Aorta (tissue), 5 donors: ENCODE results near the gene CRIP3. TPM values are rescaled to one million over a fixed set of nuclear protein-coding genes. Genes with fewer than 3 reads are reported as not detected.

ENCODE experiments used
- ATAC-seq: fragments of 200-7000 bp; cut with Tn5 transposase; one replicate; pipeline ENCODE4 v1.9.1; 2022; ENCODE audit warnings: moderate library complexity; ENCODE audit not compliant: low FRiP score
- DNase-seq, 2 donors: peaks; one replicate each; pipeline ENCODE4 v3.0.0-alpha.2; 2020
- H3K27ac ChIP-seq, 2 donors: one replicate each; pipeline ENCODE4 v1.5.1; 2013; ENCODE audit warnings: low read length in 2 of 2, mild to moderate bottlenecking in 2 of 2, moderate library complexity in 2 of 2, control low read depth in 1 of 2, inconsistent platforms in 1 of 2, low read depth in 1 of 2
- H3K27me3 ChIP-seq, 2 donors: one replicate each; pipeline ENCODE4 v1.6.1; 2013; ENCODE audit warnings: control low read depth in 1 of 2, low read length in 1 of 2, mild to moderate bottlenecking in 1 of 2, moderate library complexity in 1 of 2; ENCODE audit not compliant: insufficient read depth in 2 of 2, control insufficient read depth in 1 of 2
- H3K36me3 ChIP-seq, 2 donors: one replicate each; pipeline ENCODE4 v1.6.1; 2013; ENCODE audit warnings: control low read depth in 1 of 2, low read length in 1 of 2, mild to moderate bottlenecking in 1 of 2; ENCODE audit not compliant: insufficient read depth in 2 of 2, control insufficient read depth in 1 of 2
- H3K4me1 ChIP-seq, 2 donors: one replicate each; pipeline ENCODE4 v1.6.1; 2013; ENCODE audit warnings: low read length in 2 of 2, control low read depth in 1 of 2, mild to moderate bottlenecking in 1 of 2, moderate library complexity in 1 of 2; ENCODE audit not compliant: insufficient read depth in 2 of 2, control insufficient read depth in 1 of 2
- H3K4me3 ChIP-seq, 2 donors: one replicate each; pipeline ENCODE4 v1.5.1; 2013; ENCODE audit warnings: low read length in 2 of 2, control low read depth in 1 of 2, mild to moderate bottlenecking in 1 of 2
- H3K9me3 ChIP-seq: one replicate; pipeline ENCODE4 v1.6.1; 2013; ENCODE audit warnings: mild to moderate bottlenecking, low read length; ENCODE audit not compliant: control insufficient read depth
- WGBS, 2 donors: extraction: QIAGEN DNeasy Blood & Tissue Kit; methylation state at CpG; one replicate each; pipeline ENCODE4 v1.1.7; 2013; 5-methylcytosine and 5-hydroxymethylcytosine counted together
- intact Hi-C, 2 donors: fragments of 100-400 bp; cut with DNase I; formaldehyde crosslinking; loops; one replicate each; pipeline versions ENCODE4 v1.14.2 to v1.15.0; 2022
- polyA plus RNA-seq, 2 donors: library from polyadenylated mRNA; stranded (reverse); fragments of 200-250 nt; gene quantifications; one replicate each; pipeline ENCODE4 v1.2.3, GENCODE V29; 2013
- total RNA-seq, 2 donors: library from RNA; stranded (reverse); fragmentation: NEBNext Ultra II Directional; extraction: Animal tissue kit (Norgen Biotek cat#: 25700); gene quantifications; one replicate each; pipeline ENCODE4 v1.2.1, GENCODE V29; 2021
- donor health status: healthy with polysubstance abuse.
- donor health status: Bipolar disorder and iron deficiency.
- donor health status: DM: no; HTN: no; CAD: no.
- donor health status: DM: no; HTN: no; CAD: no.
- donor health status: DM: yes; HTN: yes; CAD: no.

Gene CRIP3
- total and polyA plus RNA-seq, 4 donors: 0.65 to 2.2 (median 1.8) TPM; not detected in 1

DNA sequence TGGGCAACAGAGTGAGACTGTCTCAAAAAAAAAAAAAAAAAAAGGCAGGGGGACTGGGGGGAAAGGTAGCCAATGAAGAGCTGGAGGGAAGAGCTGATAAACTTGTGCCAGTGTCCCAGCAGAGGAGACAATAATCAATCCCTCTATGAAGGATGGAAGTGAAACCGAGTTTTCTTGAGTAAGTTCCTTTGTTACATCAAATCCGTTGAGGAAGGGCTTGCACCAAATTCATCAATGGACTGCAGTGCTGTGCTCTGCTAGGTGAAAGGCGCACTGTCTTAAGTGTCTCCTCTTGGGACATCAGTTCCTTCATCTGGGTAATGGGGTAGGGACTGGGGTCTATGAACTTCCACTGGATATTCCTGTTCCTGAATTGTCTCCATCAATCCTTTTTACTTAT, 3.0 kb upstream of the CRIP3 start:
- no peak overlapping the region for H3K4me3 ChIP-seq
- no peaks in the 10 kb centered on the region for H3K36me3 ChIP-seq
- DNase-seq (no peak), ATAC-seq (no peak)
- no peaks in the 10 kb centered on the region for H3K9me3 ChIP-seq
- WGBS, 2 donors: 85 to 89% methylated on average over 3 of the region's 3 CpGs
- H3K4me1 ChIP-seq: no peaks in the 10 kb centered on the region
- H3K27ac ChIP-seq: no peak overlapping the region
- peaks cover 0 to 2% of the 10 kb centered on the region in 2 donors for H3K27me3 ChIP-seq
- intact Hi-C loops: no loop called here

DNA sequence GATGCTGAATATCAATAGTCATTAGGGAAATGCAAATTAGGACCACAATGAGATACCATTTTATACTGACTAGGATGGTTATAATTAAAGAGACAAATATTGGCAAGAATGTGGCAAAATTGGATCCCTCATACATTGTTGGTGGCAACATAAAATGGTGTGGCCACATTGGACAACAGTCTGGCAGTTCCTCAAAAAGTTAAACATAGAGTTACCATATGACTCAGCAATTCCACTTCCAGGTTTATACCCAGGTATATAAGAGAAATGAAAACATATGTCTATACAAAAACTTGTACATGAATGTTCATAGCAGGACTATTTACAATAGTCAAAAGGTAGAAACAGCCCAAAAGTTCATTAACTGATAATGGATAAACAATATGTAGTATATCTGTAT, 2.0 kb upstream of the CRIP3 start:
- Histone ChIP-seq H3K27me3 (peaks cover 0 to 2% of the 10 kb centered on the region in 2 donors), H3K4me3 (no peak overlapping the region), H3K4me1 (no peaks in the 10 kb centered on the region), H3K9me3 (no peaks in the 10 kb centered on the region), H3K27ac (no peak overlapping the region), H3K36me3 (no peaks in the 10 kb centered on the region)
- intact Hi-C loops: no loop called here
- ATAC-seq: no peak
- no peak for DNase-seq

DNA sequence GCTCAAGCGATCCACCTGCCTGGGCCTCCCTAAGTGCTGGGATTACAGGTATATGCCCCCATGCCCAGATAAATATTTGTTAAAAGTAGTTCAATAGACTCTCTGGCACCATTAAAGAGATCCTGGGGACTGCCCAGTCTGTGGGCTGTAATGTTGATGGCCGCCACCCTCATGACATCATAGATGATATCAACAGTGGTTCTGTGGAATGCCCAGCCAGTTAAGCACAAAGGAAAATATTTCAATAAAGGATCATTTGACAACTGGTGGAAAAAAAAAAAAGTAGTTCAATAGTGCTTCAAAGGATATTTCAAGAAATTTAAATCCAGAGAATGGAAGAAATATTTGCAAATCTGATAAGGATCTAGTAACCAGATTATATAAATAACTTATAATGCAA, 1.5 kb upstream of the CRIP3 start:
- Histone ChIP-seq H3K27ac (no peak overlapping the region), H3K4me3 (no peak overlapping the region), H3K27me3 (peaks cover 0 to 2% of the 10 kb centered on the region in 2 donors), H3K36me3 (no peaks in the 10 kb centered on the region), H3K9me3 (no peaks in the 10 kb centered on the region), H3K4me1 (no peaks in the 10 kb centered on the region)
- DNase-seq (no peak), ATAC-seq (no peak)
- 99 to 100% methylated on average over 2 of the region's 2 CpGs for WGBS, 2 donors
- intact Hi-C loops: no loop called here

DNA sequence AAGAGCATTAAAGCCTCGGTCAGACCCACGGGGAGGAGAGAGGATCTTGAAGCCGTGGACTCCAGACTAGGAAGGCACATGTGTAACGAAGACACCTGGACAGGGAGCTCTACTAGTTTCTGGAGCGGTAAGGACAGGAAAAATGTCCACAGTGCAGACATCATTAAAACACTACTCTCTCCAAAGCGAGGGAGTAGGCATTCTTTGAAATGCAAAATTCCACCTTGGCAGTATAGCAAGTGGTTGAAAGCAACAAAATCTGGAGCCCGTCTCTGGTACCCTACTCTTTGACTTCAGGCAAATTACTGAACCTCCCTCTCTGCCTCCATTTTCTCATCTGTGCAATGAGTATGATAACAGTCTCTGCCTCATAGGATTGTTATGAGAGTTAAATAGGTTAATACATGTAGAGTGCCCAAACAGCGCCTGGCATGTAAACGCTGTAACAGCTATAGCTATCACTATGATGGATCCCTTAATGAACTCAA, 408 bp upstream of the CRIP3 start:
- DNase-seq (no peak), ATAC-seq (no peak)
- no peaks in the 10 kb centered on the region for H3K9me3 ChIP-seq
- 36 to 37% methylated on average over 9 of the region's 9 CpGs for WGBS, 2 donors
- H3K4me1 ChIP-seq: no peaks in the 10 kb centered on the region
- H3K36me3 ChIP-seq: no peaks in the 10 kb centered on the region
- intact Hi-C loops: no loop called here
- H3K27me3 ChIP-seq: peaks cover 0 to 2% of the 10 kb centered on the region in 2 donors
- no peak overlapping the region for H3K27ac ChIP-seq
- no peak overlapping the region for H3K4me3 ChIP-seq

DNA sequence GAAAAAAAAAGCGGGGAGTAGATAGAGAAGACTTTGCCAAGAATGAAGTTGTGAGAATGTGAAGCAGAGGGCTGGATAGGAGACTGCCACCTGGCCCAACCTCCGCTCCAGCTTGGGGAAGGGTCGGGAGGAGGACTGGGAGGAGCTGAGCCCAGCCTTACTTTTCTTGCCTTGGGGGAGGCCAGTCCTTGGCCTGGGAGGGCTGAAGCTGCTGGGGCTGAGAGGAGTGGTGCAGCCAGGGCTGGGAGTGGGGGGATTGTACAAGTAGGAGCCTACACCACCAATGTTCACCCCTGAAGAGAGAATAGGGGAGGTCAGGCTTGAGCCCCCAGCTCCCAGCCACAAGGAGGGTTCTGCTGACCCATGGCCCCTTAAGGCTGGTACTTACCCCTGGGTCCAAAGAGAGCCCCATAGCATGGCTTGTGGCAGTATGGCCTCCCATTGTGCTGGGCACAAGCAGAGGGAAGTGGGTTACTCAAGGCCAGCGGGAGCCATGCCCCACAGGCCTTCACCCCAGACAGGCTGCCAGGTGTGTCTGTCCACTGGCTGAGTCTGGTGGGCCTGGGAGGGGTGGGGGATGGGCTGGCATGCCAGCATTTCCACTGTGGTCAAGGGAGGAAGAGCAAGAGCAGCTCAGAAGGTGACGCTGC, 1.1 kb downstream of the CRIP3 start:
- DNase-seq (peak in 1 of 2 donors; percentile 45), ATAC-seq (peak; percentile 39)
- Histone ChIP-seq H3K4me1 (no peaks in the 10 kb centered on the region), H3K9me3 (no peaks in the 10 kb centered on the region), H3K27me3 (peaks cover 0 to 2% of the 10 kb centered on the region in 2 donors), H3K36me3 (no peaks in the 10 kb centered on the region), H3K4me3 (no peak overlapping the region), H3K27ac (no peak overlapping the region)
- intact Hi-C loops: no loop called here
- WGBS, 2 donors: 88 to 90% methylated on average over 5 of the region's 5 CpGs

DNA sequence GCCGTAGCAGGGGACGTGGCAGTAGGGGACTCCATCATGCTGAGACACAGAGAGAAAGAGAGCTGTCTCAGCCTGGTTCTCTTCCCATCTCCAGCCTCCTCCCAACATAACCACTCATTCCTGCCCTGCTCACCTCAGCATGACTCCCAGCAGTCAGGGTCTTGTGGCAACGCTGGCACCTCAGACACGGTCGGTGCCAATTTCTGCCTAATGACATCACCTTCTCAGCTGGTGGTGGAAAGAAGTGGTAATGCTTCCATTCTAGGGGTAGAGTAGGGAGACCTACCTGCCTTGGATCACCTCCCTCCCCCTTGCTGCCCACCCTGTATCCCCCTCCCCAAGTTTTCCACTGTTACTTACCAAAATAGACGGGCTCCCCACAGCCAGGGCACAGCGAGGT, 2.5 kb downstream of the CRIP3 start:
- ATAC-seq (no peak), DNase-seq (no peak)
- intact Hi-C loops: no loop called here
- Histone ChIP-seq H3K36me3 (no peaks in the 10 kb centered on the region), H3K4me1 (no peaks in the 10 kb centered on the region), H3K9me3 (no peaks in the 10 kb centered on the region), H3K4me3 (no peak overlapping the region), H3K27ac (no peak overlapping the region), H3K27me3 (peaks cover 0 to 2% of the 10 kb centered on the region in 2 donors)
- WGBS, 2 donors: 81 to 83% methylated on average over 7 of the region's 7 CpGs

DNA sequence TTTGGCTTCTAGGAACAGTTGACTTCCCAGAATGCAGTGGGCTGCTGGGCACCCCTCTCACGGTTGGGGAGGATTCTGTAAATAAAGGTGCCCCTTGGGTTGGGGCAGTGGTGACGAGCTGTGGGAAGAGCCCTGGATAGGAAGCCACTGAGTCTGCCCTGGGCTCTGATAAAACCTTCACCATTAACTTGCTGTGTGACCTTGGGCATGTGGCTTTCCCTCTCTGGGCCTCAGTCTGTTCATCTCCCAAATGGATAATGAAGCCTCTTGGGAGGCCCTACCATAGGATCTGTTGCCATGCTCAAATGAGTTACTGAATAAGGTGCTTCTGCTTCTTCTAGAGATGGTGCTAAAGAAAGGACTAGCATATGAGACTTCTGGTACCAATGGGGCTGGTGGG, 3.7 kb downstream of the CRIP3 start:
- 81% methylated on average over 2 of the region's 2 CpGs for WGBS, 2 donors
- H3K27ac ChIP-seq: no peak overlapping the region
- peaks cover 0 to 2% of the 10 kb centered on the region in 2 donors for H3K27me3 ChIP-seq
- H3K9me3 ChIP-seq: no peaks in the 10 kb centered on the region
- H3K4me1 ChIP-seq: no peaks in the 10 kb centered on the region
- no peaks in the 10 kb centered on the region for H3K36me3 ChIP-seq
- DNase-seq (no peak), ATAC-seq (no peak)
- intact Hi-C loops: no loop called here
- no peak overlapping the region for H3K4me3 ChIP-seq

DNA sequence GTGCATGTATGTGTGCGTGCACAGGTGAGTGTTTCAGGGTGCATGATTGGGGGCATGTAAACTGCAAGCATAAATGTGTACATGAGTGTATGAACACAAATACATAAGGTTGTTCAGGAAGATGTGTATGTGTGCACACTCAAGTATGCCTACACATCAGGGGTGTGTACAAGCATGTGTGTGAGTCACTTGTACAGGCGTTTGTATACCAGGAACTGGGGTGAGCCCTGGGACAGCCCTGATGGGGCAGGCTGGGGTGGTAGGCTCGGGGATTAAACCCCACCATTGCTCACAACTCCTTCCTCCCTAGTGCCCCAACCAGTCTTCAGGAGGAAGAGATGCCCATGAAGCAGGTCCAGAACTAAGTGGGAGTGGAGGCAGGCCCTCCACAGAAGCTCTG, 4.3 kb downstream of the CRIP3 start:
- Histone ChIP-seq H3K27ac (no peak overlapping the region), H3K4me1 (no peaks in the 10 kb centered on the region), H3K36me3 (no peaks in the 10 kb centered on the region), H3K9me3 (no peaks in the 10 kb centered on the region), H3K4me3 (no peak overlapping the region), H3K27me3 (peaks cover 0 to 2% of the 10 kb centered on the region in 2 donors)
- WGBS, 2 donors: 78 to 85% methylated on average over 3 of the region's 3 CpGs
- ATAC-seq (no peak), DNase-seq (no peak)
- intact Hi-C loops: no loop called here

DNA sequence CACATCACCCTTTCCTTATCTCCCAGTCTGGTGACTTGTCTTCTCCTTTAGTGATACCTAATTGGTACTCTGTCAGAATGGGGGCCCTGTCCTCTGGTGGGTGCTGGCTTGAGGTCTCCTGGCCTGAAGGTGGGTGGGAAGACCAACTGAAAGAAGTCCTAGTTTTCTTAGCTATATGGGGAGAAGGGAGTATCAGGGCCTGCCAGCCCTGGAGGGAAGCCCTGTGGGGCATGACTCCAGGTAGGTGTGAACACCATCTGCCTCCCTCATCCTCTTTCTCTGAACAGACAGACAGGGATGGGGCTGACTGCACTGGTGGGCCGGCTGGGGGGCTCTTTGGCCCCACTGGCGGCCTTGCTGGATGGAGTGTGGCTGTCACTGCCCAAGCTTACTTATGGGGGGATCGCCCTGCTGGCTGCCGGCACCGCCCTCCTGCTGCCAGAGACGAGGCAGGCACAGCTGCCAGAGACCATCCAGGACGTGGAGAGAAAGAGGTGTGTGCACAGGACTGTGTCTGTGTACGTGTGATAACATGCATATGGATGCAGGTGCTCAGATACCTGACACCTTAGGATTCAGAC, 4.8 kb downstream of the CRIP3 start:
- H3K36me3 ChIP-seq: no peaks in the 10 kb centered on the region
- intact Hi-C loops: no loop called here
- peaks cover 0 to 2% of the 10 kb centered on the region in 2 donors for H3K27me3 ChIP-seq
- ATAC-seq: no peak
- no peak for DNase-seq
- no peak overlapping the region for H3K4me3 ChIP-seq
- no peak overlapping the region for H3K27ac ChIP-seq
- 70 to 77% methylated on average over 8 of the region's 8 CpGs for WGBS, 2 donors
- no peaks in the 10 kb centered on the region for H3K4me1 ChIP-seq
- H3K9me3 ChIP-seq: no peaks in the 10 kb centered on the region
